Spleen (tissue), 11 donors: Measurements from ENCODE around the gene IFNA2. TPM values are rescaled to one million over a fixed set of nuclear protein-coding genes. Genes with fewer than 3 reads are reported as not detected.

Experiments used
- DNase-seq: peaks from one replicate; pipeline ENCODE4 v3.0.0-alpha.2; 2020
- H3K27ac ChIP-seq, 8 donors: fragments of 200-600 bp; sonication (generic) in 7 of 8; 1 replicate in 4 of 8; 2 replicates in 4 of 8; pipeline versions ENCODE4 v1.5.0 to v1.8.0; 2016 to 2021; ENCODE audit warnings: inconsistent platforms in 4 of 8, mild to moderate bottlenecking in 4 of 8, moderate library complexity in 1 of 8
- H3K27me3 ChIP-seq, 7 donors: fragments of 200-600 bp; sonication (generic) in 6 of 7; replicated peaks in 1 of 7; 1 replicate in 4 of 7; 2 replicates in 3 of 7; pipeline versions ENCODE4 v1.5.0 to v1.8.0; 2016 to 2021; ENCODE audit warnings: inconsistent platforms in 3 of 7, mild to moderate bottlenecking in 1 of 7
- H3K36me3 ChIP-seq, 6 donors: fragments of 200-600 bp; sonication (generic) in 5 of 6; 1 replicate in 4 of 6; 2 replicates in 2 of 6; pipeline versions ENCODE4 v1.5.0 to v1.8.0; 2016 to 2021; ENCODE audit warnings: inconsistent platforms in 2 of 6
- H3K4me1 ChIP-seq, 6 donors: fragments of 200-600 bp; sonication (generic) in 5 of 6; 1 replicate in 3 of 6; 2 replicates in 3 of 6; pipeline versions ENCODE4 v1.5.0 to v1.8.0; 2016 to 2021; ENCODE audit warnings: inconsistent platforms in 3 of 6
- H3K4me3 ChIP-seq, 8 donors: fragments of 200-600 bp; sonication (generic) in 7 of 8; 1 replicate in 4 of 8; 2 replicates in 4 of 8; pipeline versions ENCODE4 v1.5.0 to v1.8.0; 2016 to 2021; ENCODE audit warnings: inconsistent platforms in 4 of 8, mild to moderate bottlenecking in 4 of 8, moderate library complexity in 2 of 8
- H3K9me3 ChIP-seq, 8 donors: fragments of 200-600 bp; sonication (generic) in 7 of 8; 1 replicate in 4 of 8; 2 replicates in 4 of 8; pipeline versions ENCODE4 v1.5.0 to v1.8.0; 2016 to 2021; ENCODE audit warnings: inconsistent platforms in 4 of 8
- POLR2A ChIP-seq, 3 donors: fragments of 450-650 bp; IDR thresholded peaks; one replicate each; pipeline ENCODE4 v1.5.1; 2017; ENCODE audit warnings: antibody characterized with exemption in 3 of 3, mild to moderate bottlenecking in 1 of 3
- POLR2AphosphoS5 ChIP-seq, 3 donors: sonication (generic); formaldehyde crosslinking; IDR thresholded peaks; one replicate each; pipeline ENCODE4 v1.5.1; 2017; ENCODE audit warnings: antibody characterized with exemption in 3 of 3
- WGBS, 5 donors: extraction: QIAGEN DNeasy Blood & Tissue Kit in 3 of 5; methylation state at CpG; one replicate each; pipeline versions ENCODE4 v1.1.5 to v1.1.7; 2013 to 2018; 5-methylcytosine and 5-hydroxymethylcytosine counted together
- intact Hi-C: fragments of 100-400 bp; cut with DNase I; formaldehyde crosslinking; loops from one replicate; pipeline ENCODE4 v1.15.0; 2023; ENCODE audit warnings: low total_unique reads
- polyA plus RNA-seq, 3 donors: library from polyadenylated mRNA; stranded (reverse); fragments of 200-250 nt; gene quantifications; one replicate each; pipeline ENCODE4 v1.2.1, GENCODE V29; 2013
- total RNA-seq, 7 donors: library from RNA; depleted of rRNA in 3 of 7; stranded (reverse); fragments of >200 nt in 3 of 7; fragmentation: NEBNext Ultra II Directional in 4 of 7; extraction: Animal tissue kit (Norgen Biotek cat#: 25700) in 4 of 7; gene quantifications; one replicate each; pipeline versions ENCODE4 v1.1.0 to v1.2.1, GENCODE V29; 2016 to 2021
- TF ChIP-seq, protein P1 (sequence below), 11 experiments: fragments of 200-600 bp in 7 of 11; fragments of 450-650 bp in 4 of 11; sonication (generic) in 4 of 11; IDR thresholded peaks in 8 of 11; conservative IDR thresholded peaks in 3 of 11; 1 replicate in 7 of 11; 2 replicates in 4 of 11; pipeline versions ENCODE4 v1.4.0 to v1.8.0; 2016 to 2021; ENCODE audit warnings: antibody characterized with exemption in 11 of 11, inconsistent platforms in 4 of 11, mild to moderate bottlenecking in 1 of 11
- donor health status: healthy with polysubstance abuse.
- donor health status: DM: no; HTN: no; CAD: no; lungs with moderate emphysema.
- donor health status: DM: no; HTN: no; CAD: no.
- donor health status: Bipolar disorder and iron deficiency.
- donor health status: healthy.
- donor health status: DM: no; HTN: no; CAD: no.
- donor health status: DM: yes; HTN: yes; CAD: no.

IFNA2 gene
- total and polyA plus RNA-seq, 10 donors, result 0.86 to 0.88 TPM; not detected in 8

- WGBS, 5 donors, result 39 to 58% (median 51%) methylated on average over 2 of the region's 2 CpGs
- peaks cover 0 to 39% (median 6%) of the 10 kb centered on the region in 7 donors for H3K27me3 ChIP-seq
- H3K4me1 ChIP-seq, result peaks cover 3 to 30% (median 13%) of the 10 kb centered on the region in 6 donors
- intact Hi-C loops, result no loop called here
- no peaks in the 10 kb centered on the region for H3K36me3 ChIP-seq
- H3K27ac ChIP-seq, result no peak overlapping the region
- TF ChIP-seq POLR2AphosphoS5 (IDR thresholded peaks at IDR 0.05) (no peak), POLR2A (IDR thresholded peaks at IDR 0.05) (no peak)
- TF ChIP-seq, protein P1, sequence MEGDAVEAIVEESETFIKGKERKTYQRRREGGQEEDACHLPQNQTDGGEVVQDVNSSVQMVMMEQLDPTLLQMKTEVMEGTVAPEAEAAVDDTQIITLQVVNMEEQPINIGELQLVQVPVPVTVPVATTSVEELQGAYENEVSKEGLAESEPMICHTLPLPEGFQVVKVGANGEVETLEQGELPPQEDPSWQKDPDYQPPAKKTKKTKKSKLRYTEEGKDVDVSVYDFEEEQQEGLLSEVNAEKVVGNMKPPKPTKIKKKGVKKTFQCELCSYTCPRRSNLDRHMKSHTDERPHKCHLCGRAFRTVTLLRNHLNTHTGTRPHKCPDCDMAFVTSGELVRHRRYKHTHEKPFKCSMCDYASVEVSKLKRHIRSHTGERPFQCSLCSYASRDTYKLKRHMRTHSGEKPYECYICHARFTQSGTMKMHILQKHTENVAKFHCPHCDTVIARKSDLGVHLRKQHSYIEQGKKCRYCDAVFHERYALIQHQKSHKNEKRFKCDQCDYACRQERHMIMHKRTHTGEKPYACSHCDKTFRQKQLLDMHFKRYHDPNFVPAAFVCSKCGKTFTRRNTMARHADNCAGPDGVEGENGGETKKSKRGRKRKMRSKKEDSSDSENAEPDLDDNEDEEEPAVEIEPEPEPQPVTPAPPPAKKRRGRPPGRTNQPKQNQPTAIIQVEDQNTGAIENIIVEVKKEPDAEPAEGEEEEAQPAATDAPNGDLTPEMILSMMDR (IDR thresholded peaks at IDR 0.05 in 8 of 11, conservative IDR thresholded peaks at IDR 0.05 in 3 of 11), result no peak
- DNase-seq, result no peak
- H3K9me3 ChIP-seq, result no peaks in the 10 kb centered on the region
- H3K4me3 ChIP-seq, result no peak overlapping the region
Measured at GRCh38 chr9:21429191-21429590, 44.0 kb upstream of the IFNA2 start.

DNA sequence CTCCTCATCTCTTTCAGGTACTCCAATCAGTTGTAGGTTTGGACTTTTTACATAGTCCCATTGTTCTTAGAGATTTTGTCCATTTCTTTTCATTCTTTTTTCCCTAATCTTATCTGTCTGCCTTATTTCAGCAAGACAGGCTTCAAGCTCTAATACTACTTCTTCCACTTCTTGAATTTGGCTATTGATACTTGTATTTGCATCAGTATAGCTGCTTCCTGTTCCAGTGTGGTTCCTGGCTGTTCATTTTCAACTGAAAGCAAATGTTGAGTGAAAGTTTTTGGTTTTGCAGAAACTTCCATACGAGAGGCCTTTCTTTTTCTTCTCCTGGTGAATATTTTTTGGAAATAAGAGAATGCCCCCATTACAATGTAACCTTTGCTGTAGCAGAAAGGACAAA, 43.0 kb upstream of the IFNA2 start:
- intact Hi-C loops, result no loop called here
- H3K27me3 ChIP-seq, result peaks cover 0 to 39% (median 6%) of the 10 kb centered on the region in 7 donors
- DNase-seq, result no peak
- TF ChIP-seq POLR2AphosphoS5 (IDR thresholded peaks at IDR 0.05), result no peak
- TF ChIP-seq, protein P1 (IDR thresholded peaks at IDR 0.05 in 8 of 11, conservative IDR thresholded peaks at IDR 0.05 in 3 of 11), result no peak
- no peak for TF ChIP-seq POLR2A (IDR thresholded peaks at IDR 0.05)
- peaks cover 3 to 30% (median 12%) of the 10 kb centered on the region in 6 donors for H3K4me1 ChIP-seq
- no peak overlapping the region for H3K27ac ChIP-seq
- H3K4me3 ChIP-seq, result no peak overlapping the region
- no peaks in the 10 kb centered on the region for H3K9me3 ChIP-seq
- WGBS, 5 donors, result 48 to 81% (median 60%) methylated on average over 1 of the region's 1 CpG
- no peaks in the 10 kb centered on the region for H3K36me3 ChIP-seq

- 86 to 92% (median 88%) methylated on average over 5 of the region's 5 CpGs for WGBS, 5 donors
- intact Hi-C loops, result no loop called here
- Histone ChIP-seq H3K27me3 (peaks cover 0 to 6% (median 0%) of the 10 kb centered on the region in 7 donors), H3K4me1 (peaks cover 0 to 26% (median 15%) of the 10 kb centered on the region in 6 donors), H3K9me3 (no peaks in the 10 kb centered on the region), H3K36me3 (no peaks in the 10 kb centered on the region), H3K27ac (no peak overlapping the region), H3K4me3 (no peak overlapping the region)
- DNase-seq, result no peak
- TF ChIP-seq POLR2AphosphoS5 (IDR thresholded peaks at IDR 0.05) (no peak), POLR2A (IDR thresholded peaks at IDR 0.05) (no peak)
- TF ChIP-seq, protein P1 (IDR thresholded peaks at IDR 0.05 in 8 of 11, conservative IDR thresholded peaks at IDR 0.05 in 3 of 11), result no peak
Measured at GRCh38 chr9:21415493-21416267, 30.5 kb upstream of the IFNA2 start.

- WGBS, 5 donors, result 93 to 98% (median 94%) methylated on average over 2 of the region's 2 CpGs
- no peaks in the 10 kb centered on the region for H3K36me3 ChIP-seq
- H3K9me3 ChIP-seq, result no peaks in the 10 kb centered on the region
- peaks cover 0 to 26% (median 15%) of the 10 kb centered on the region in 6 donors for H3K4me1 ChIP-seq
- no peak for DNase-seq
- peaks cover 0 to 6% (median 0%) of the 10 kb centered on the region in 7 donors for H3K27me3 ChIP-seq
- intact Hi-C loops, result no loop called here
- no peak overlapping the region for H3K4me3 ChIP-seq
- TF ChIP-seq POLR2AphosphoS5 (IDR thresholded peaks at IDR 0.05), result no peak
- TF ChIP-seq, protein P1 (IDR thresholded peaks at IDR 0.05 in 8 of 11, conservative IDR thresholded peaks at IDR 0.05 in 3 of 11), result no peak
- TF ChIP-seq POLR2A (IDR thresholded peaks at IDR 0.05), result no peak
- no peak overlapping the region for H3K27ac ChIP-seq
Measured at GRCh38 chr9:21414220-21414940, 29.2 kb upstream of the IFNA2 start.
